Panc1 (cell line): Measurements from ENCODE around the gene JAML. TPM values are rescaled to one million over a fixed set of nuclear protein-coding genes. Genes with fewer than 3 reads are reported as not detected.

Source experiments
- ATAC-seq: fragments of 200-7000 bp; cut with Tn5 transposase; 2 replicates; pipeline ENCODE4 v1.9.1; 2020; ENCODE audit warnings: mild to moderate bottlenecking, moderate library complexity
- BruUV-seq: library from RNA; stranded (reverse); fragments of 400-500 nt; replicated peaks from 2 replicates; lab custom pipeline; 2021; lab: Mats Ljungman, UMichigan
- CTCF ChIA-PET: fragments of 300-600 bp; sonication (Branson Sonifier 250); formaldehyde crosslinking; loops from one replicate; lab custom pipeline; 2022; ENCODE audit warnings: antibody characterized with exemption; lab: Charles Lee
- POLR2A ChIA-PET: fragments of 300-600 bp; sonication (Branson Sonifier 250); formaldehyde crosslinking; loops from one replicate; lab custom pipeline; 2022; ENCODE audit warnings: antibody characterized with exemption; lab: Charles Lee
- DNase-seq: peaks from one replicate; pipeline ENCODE4 v3.0.0-alpha.2; 2010; ENCODE audit warnings: low read depth, low spot score
- H3K27ac ChIP-seq: 2 replicates; pipeline ENCODE4 v1.5.1; 2011; ENCODE audit warnings: mild to moderate bottlenecking, low read length, inconsistent platforms
- H3K27me3 ChIP-seq: fragments of 200-500 bp; sonication (Bioruptor generic); 2 replicates; pipeline ENCODE4 v1.6.0; 2014; ENCODE audit warnings: low read length, inconsistent platforms; ENCODE audit not compliant: control insufficient read depth, insufficient read depth
- H3K36me3 ChIP-seq: fragments of 200-500 bp; sonication (Bioruptor generic); 2 replicates; pipeline ENCODE4 v1.5.1; 2014; ENCODE audit warnings: inconsistent platforms, mild to moderate bottlenecking, low read length, moderate library complexity; ENCODE audit not compliant: control insufficient read depth, insufficient read depth
- H3K4me1 ChIP-seq: 2 replicates; pipeline ENCODE4 v1.5.1; 2011; ENCODE audit warnings: inconsistent platforms, mild to moderate bottlenecking, low read length, moderate library complexity; ENCODE audit not compliant: control insufficient read depth, insufficient read depth
- H3K4me3 ChIP-seq, 2 experiments: 2 replicates each; pipeline ENCODE4 v1.5.1; 2011 to 2012; ENCODE audit warnings: low read depth in 2 of 2, low read length in 2 of 2, mild to moderate bottlenecking in 2 of 2, inconsistent platforms in 1 of 2, moderate library complexity in 1 of 2
- H3K9me3 ChIP-seq: fragments of 200-500 bp; sonication (Bioruptor generic); 2 replicates; pipeline ENCODE4 v1.5.1; 2014; ENCODE audit warnings: low read depth, mild to moderate bottlenecking, inconsistent platforms, low read length, moderate library complexity; ENCODE audit not compliant: control insufficient read depth, insufficient read depth
- POLR2AphosphoS5 ChIP-seq: IDR thresholded peaks from 2 replicates; pipeline ENCODE4 v1.6.1; 2012; ENCODE audit warnings: mild to moderate bottlenecking, low read depth, low read length, moderate library complexity
- REST ChIP-seq, 2 experiments: IDR thresholded peaks; 2 replicates each; pipeline ENCODE4 v1.6.1; 2011 to 2012; ENCODE audit warnings: low read depth in 2 of 2, control low read depth in 1 of 2, low read length in 1 of 2, mild to moderate bottlenecking in 1 of 2, moderate library complexity in 1 of 2; ENCODE audit not compliant: insufficient read depth in 1 of 2
- SIN3A ChIP-seq: IDR thresholded peaks from 2 replicates; pipeline ENCODE4 v1.6.1; 2012; ENCODE audit warnings: low read depth, mild to moderate bottlenecking, low read length, moderate library complexity, borderline replicate concordance; ENCODE audit not compliant: insufficient read depth
- TCF7L2 ChIP-seq: IDR thresholded peaks from 2 replicates; pipeline ENCODE4 v1.6.1; 2011; ENCODE audit warnings: mild to moderate bottlenecking, low read depth, low read length, inconsistent platforms
- in situ Hi-C: cut with HindIII; loops from 2 replicates; pipeline ENCODE4 v1.10.0; 2016; ENCODE audit warnings: low sequenced_read_pairs, low pct_unique_long_range_greater_than_20kb
- intact Hi-C: fragments of 100-400 bp; cut with micrococcal nuclease; formaldehyde crosslinking; loops from one replicate; pipeline ENCODE4 v1.10.0; 2022; ENCODE audit not compliant: unreplicated experiment
- total RNA-seq: library from RNA; stranded (reverse); gene quantifications from one replicate; pipeline ENCODE4 v1.2.1, GENCODE V29; 2021; ENCODE audit not compliant: unreplicated experiment
- TF ChIP-seq, protein P1 (sequence below): fragments of 450-650 bp; IDR thresholded peaks from 2 replicates; pipeline ENCODE4 v1.5.1; 2017; ENCODE audit warnings: mild to moderate bottlenecking

Gene JAML
- total RNA-seq, 1 experiment from 2014 or later, result 0.39 TPM

DNA sequence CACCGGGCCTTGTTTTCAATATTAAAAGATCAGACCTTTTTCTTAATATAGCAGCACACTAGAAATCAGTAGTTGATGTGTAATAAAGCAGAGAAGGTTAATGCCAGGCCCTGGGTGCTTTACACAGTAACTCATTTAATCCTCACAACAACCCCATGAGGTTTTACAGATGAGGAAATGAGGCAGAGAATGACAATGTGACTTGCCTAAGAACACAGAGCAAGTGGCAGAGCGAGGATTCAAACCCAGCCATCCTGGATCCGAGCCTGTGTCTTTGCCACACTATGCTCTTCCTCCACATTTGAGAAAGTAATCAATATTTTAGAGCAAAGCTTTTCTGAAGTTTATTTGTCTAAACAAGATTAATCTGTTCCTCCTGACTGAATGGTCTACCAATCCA lies 7.2 kb downstream of the JAML start:
- ATAC-seq (no peak), DNase-seq (no peak)
- Histone ChIP-seq H3K27ac (no peak overlapping the region), H3K36me3 (no peaks in the 10 kb centered on the region), H3K27me3 (peaks cover 33% of the 10 kb centered on the region), H3K4me1 (no peaks in the 10 kb centered on the region), H3K4me3 (no peak overlapping the region), H3K9me3 (no peaks in the 10 kb centered on the region)
- ChIA-PET CTCF (no interaction called here), POLR2A (no interaction called here)
- intact Hi-C loops, result no loop called here
- TF ChIP-seq SIN3A (no peak), REST (IDR thresholded peaks at IDR 0.05; ENCODE audit: insufficient read depth in 1 of 2, low read depth in 2 of 2, low read length in 1 of 2) (no peak), TCF7L2 (no peak), POLR2AphosphoS5 (no peak)
- TF ChIP-seq, protein P1, sequence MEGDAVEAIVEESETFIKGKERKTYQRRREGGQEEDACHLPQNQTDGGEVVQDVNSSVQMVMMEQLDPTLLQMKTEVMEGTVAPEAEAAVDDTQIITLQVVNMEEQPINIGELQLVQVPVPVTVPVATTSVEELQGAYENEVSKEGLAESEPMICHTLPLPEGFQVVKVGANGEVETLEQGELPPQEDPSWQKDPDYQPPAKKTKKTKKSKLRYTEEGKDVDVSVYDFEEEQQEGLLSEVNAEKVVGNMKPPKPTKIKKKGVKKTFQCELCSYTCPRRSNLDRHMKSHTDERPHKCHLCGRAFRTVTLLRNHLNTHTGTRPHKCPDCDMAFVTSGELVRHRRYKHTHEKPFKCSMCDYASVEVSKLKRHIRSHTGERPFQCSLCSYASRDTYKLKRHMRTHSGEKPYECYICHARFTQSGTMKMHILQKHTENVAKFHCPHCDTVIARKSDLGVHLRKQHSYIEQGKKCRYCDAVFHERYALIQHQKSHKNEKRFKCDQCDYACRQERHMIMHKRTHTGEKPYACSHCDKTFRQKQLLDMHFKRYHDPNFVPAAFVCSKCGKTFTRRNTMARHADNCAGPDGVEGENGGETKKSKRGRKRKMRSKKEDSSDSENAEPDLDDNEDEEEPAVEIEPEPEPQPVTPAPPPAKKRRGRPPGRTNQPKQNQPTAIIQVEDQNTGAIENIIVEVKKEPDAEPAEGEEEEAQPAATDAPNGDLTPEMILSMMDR, result no peak
- in situ Hi-C loops, result no loop called here
- no TSS peak for BruUV-seq

- H3K27ac ChIP-seq, result no peak overlapping the region
- in situ Hi-C loops (no loop called here), intact Hi-C loops (no loop called here)
- BruUV-seq, result no TSS peak
- POLR2A ChIA-PET, result no interaction called here
- H3K9me3 ChIP-seq, result no peaks in the 10 kb centered on the region
- TF ChIP-seq, protein P1, result no peak
- TF ChIP-seq REST (IDR thresholded peaks at IDR 0.05; ENCODE audit: insufficient read depth in 1 of 2, low read depth in 2 of 2, low read length in 1 of 2) (no peak), TCF7L2 (no peak), SIN3A (no peak), POLR2AphosphoS5 (no peak)
- no peak overlapping the region for H3K4me3 ChIP-seq
- CTCF ChIA-PET, result interaction anchor here (0.6 kb wide), 1 partner anchor 38 kb away, joined by 12 read pairs; no protein-coding TSS in a partner anchor
- H3K27me3 ChIP-seq, result peaks cover 33% of the 10 kb centered on the region
- no peak for ATAC-seq
- no peaks in the 10 kb centered on the region for H3K4me1 ChIP-seq
- DNase-seq, result no peak
- H3K36me3 ChIP-seq, result no peaks in the 10 kb centered on the region
Observed at GRCh38 chr11:118216621-118217481, 8.0 kb downstream of the JAML start.
